GM18526 (cell line): Measurements from ENCODE around the gene ITGB3.

ENCODE experiments used
- POLR2A ChIP-seq: IDR thresholded peaks from 3 replicates; pipeline ENCODE4 v1.6.1; 2011; ENCODE audit not compliant: insufficient read length; ENCODE audit errors: extremely low read depth

Gene ITGB3

GRCh38 chr17:47279062-47279801, 25.6 kb downstream of the ITGB3 start:
- TF ChIP-seq POLR2A: no peak

- no peak for TF ChIP-seq POLR2A
Observed at GRCh38 chr17:47280072-47280811, 26.6 kb downstream of the ITGB3 start.

- TF ChIP-seq POLR2A: no peak
Observed at GRCh38 chr17:47281216-47281615, 27.6 kb downstream of the ITGB3 start.

GRCh38 chr17:47285003-47285402, 31.4 kb downstream of the ITGB3 start:
- TF ChIP-seq POLR2A: no peak

GRCh38 chr17:47286198-47286914, 32.7 kb downstream of the ITGB3 start:
- TF ChIP-seq POLR2A: no peak

GRCh38 chr17:47287068-47287467, 33.4 kb downstream of the ITGB3 start:
- TF ChIP-seq POLR2A: no peak

GRCh38 chr17:47287639-47288038, 34.0 kb downstream of the ITGB3 start:
- no peak for TF ChIP-seq POLR2A

- no peak for TF ChIP-seq POLR2A
Observed at GRCh38 chr17:47288531-47289116, 35.0 kb downstream of the ITGB3 start.

- TF ChIP-seq POLR2A: no peak
Observed at GRCh38 chr17:47289302-47289701, 35.7 kb downstream of the ITGB3 start.

GRCh38 chr17:47290870-47291241, 37.2 kb downstream of the ITGB3 start:
- TF ChIP-seq POLR2A: no peak

GRCh38 chr17:47291242-47291873, 37.7 kb downstream of the ITGB3 start:
- no peak for TF ChIP-seq POLR2A

- TF ChIP-seq POLR2A: no peak
Observed at GRCh38 chr17:47292206-47292605, 38.6 kb downstream of the ITGB3 start.

- TF ChIP-seq POLR2A: no peak
Observed at GRCh38 chr17:47295037-47295873, 41.6 kb downstream of the ITGB3 start.

- no peak for TF ChIP-seq POLR2A
Observed at GRCh38 chr17:47295874-47296255, 42.2 kb downstream of the ITGB3 start.
